ENCODE data around the gene CARD11.

Gene CARD11

GRCh38 chr7:2948749-2949148 is 94.9 kb downstream of the CARD11 start:
- Histone ChIP-seq H3K27me3 (ENCODE audit: insufficient read depth, low read depth, severe bottlenecking) (no peaks in the 10 kb centered on the region), H3K36me3 (no peaks in the 10 kb centered on the region), H3K4me3 (ENCODE audit: low read depth, low read length) (no peak overlapping the region), H3K27ac (no peak overlapping the region), H3K9me3 (ENCODE audit: severe bottlenecking) (peaks cover 10% of the 10 kb centered on the region)
- no peak for DNase-seq
- TF ChIP-seq CTCF (IDR thresholded peaks at IDR 0.05; ENCODE audit: low read depth, low read length) = no peak

- H3K27me3 ChIP-seq (ENCODE audit: insufficient read depth, low read depth, severe bottlenecking) = no peaks in the 10 kb centered on the region
- DNase-seq = no peak
- no peaks in the 10 kb centered on the region for H3K36me3 ChIP-seq
- no peak for TF ChIP-seq CTCF (IDR thresholded peaks at IDR 0.05; ENCODE audit: low read depth, low read length)
- H3K27ac ChIP-seq = no peak overlapping the region
- H3K9me3 ChIP-seq (ENCODE audit: severe bottlenecking) = peaks cover 10% of the 10 kb centered on the region
- no peak overlapping the region for H3K4me3 ChIP-seq (ENCODE audit: low read depth, low read length)
Observed at GRCh38 chr7:2947058-2947780, 96.4 kb downstream of the CARD11 start.

- TF ChIP-seq CTCF (IDR thresholded peaks at IDR 0.05; ENCODE audit: low read depth, low read length) = no peak
Observed at GRCh38 chr7:2945171-2945570, 98.5 kb downstream of the CARD11 start.

GRCh38 chr7:2944739-2945138 is 98.9 kb downstream of the CARD11 start:
- H3K9me3 ChIP-seq (ENCODE audit: severe bottlenecking) = peaks cover 4% of the 10 kb centered on the region
- no peak overlapping the region for H3K4me3 ChIP-seq (ENCODE audit: low read depth, low read length)
- H3K27me3 ChIP-seq (ENCODE audit: insufficient read depth, low read depth, severe bottlenecking) = no peaks in the 10 kb centered on the region
- no peak overlapping the region for H3K27ac ChIP-seq
- no peak for DNase-seq
- TF ChIP-seq CTCF (IDR thresholded peaks at IDR 0.05; ENCODE audit: low read depth, low read length) = no peak
- no peaks in the 10 kb centered on the region for H3K36me3 ChIP-seq

More at GRCh38 chr7:2945171-2945570, 98.5 kb downstream of the CARD11 start:
- no peak overlapping the region for H3K27ac ChIP-seq
- H3K9me3 ChIP-seq (ENCODE audit: severe bottlenecking) = peaks cover 5% of the 10 kb centered on the region
- no peaks in the 10 kb centered on the region for H3K36me3 ChIP-seq
- no peak for DNase-seq
- H3K27me3 ChIP-seq (ENCODE audit: insufficient read depth, low read depth, severe bottlenecking) = no peaks in the 10 kb centered on the region
- no peak overlapping the region for H3K4me3 ChIP-seq (ENCODE audit: low read depth, low read length)

- Histone ChIP-seq H3K27me3 (ENCODE audit: insufficient read depth, low read depth, severe bottlenecking) (no peaks in the 10 kb centered on the region), H3K9me3 (ENCODE audit: severe bottlenecking) (no peaks in the 10 kb centered on the region), H3K4me3 (ENCODE audit: low read depth, low read length) (no peak overlapping the region), H3K36me3 (no peaks in the 10 kb centered on the region), H3K27ac (no peak overlapping the region)
- TF ChIP-seq CTCF (IDR thresholded peaks at IDR 0.05; ENCODE audit: low read depth, low read length) = no peak
- no peak for DNase-seq
Observed at GRCh38 chr7:2943851-2944601, 99.6 kb downstream of the CARD11 start.

All from WERI-Rb-1 (cell line).